Stimulated activated CD8-positive, alpha-beta memory T cell treated with anti-CD3 and anti-CD28 coated beads, Interleukin-12 subunit alpha, Interleukin-12 subunit beta, amount 100 ng/mL, for 24 hours (primary cell): ENCODE measurements around the gene PRR20G.
"Not testable (repeated sequence)": the region's sequence is repeated elsewhere in the genome, so short reads cannot be mapped to it uniquely, and the experiment has no call there.

Experiments
- DNase-seq: peaks from one replicate; pipeline ENCODE4 v3.0.0-alpha.2; 2020; ENCODE audit errors: extremely low read depth

The PRR20G gene

GRCh38 chr3:127287840-127288239 lies at the start of gene PRR20G:
Gene PRR20G (minus strand): TSS chr3:127288046. CDS start chr3:127287365, 681 bp downstream.
- no peak for DNase-seq

GRCh38 chr3:127337001-127337400 lies 49.2 kb upstream of the PRR20G start:
- DNase-seq, result no peak

- DNase-seq, result no peak
Observed at GRCh38 chr3:127336101-127336500, 48.3 kb upstream of the PRR20G start.

- DNase-seq, result no peak
Observed at GRCh38 chr3:127330385-127330784, 42.5 kb upstream of the PRR20G start.

GRCh38 chr3:127329631-127330285 lies 41.9 kb upstream of the PRR20G start:
- DNase-seq, result no peak

GRCh38 chr3:127328421-127328820 lies 40.6 kb upstream of the PRR20G start:
- no peak for DNase-seq

- no peak for DNase-seq
Observed at GRCh38 chr3:127326341-127326740, 38.5 kb upstream of the PRR20G start.

GRCh38 chr3:127325629-127325961 lies 37.7 kb upstream of the PRR20G start:
- no peak for DNase-seq

- no peak for DNase-seq
Observed at GRCh38 chr3:127324913-127325628, 37.2 kb upstream of the PRR20G start.

GRCh38 chr3:127324076-127324475 lies 36.2 kb upstream of the PRR20G start:
- DNase-seq, result no peak

- DNase-seq, result no peak
Observed at GRCh38 chr3:127323581-127323980, 35.7 kb upstream of the PRR20G start.

- no peak for DNase-seq
Observed at GRCh38 chr3:127321371-127321770, 33.5 kb upstream of the PRR20G start.

GRCh38 chr3:127320529-127321121 lies 32.8 kb upstream of the PRR20G start:
- no peak for DNase-seq

- DNase-seq, result no peak
Observed at GRCh38 chr3:127316685-127317084, 28.8 kb upstream of the PRR20G start.

GRCh38 chr3:127312818-127313217 lies 25.0 kb upstream of the PRR20G start:
- no peak for DNase-seq

GRCh38 chr3:127308821-127309220 lies 21.0 kb upstream of the PRR20G start:
- DNase-seq, result not testable (repeated sequence)

- no peak for DNase-seq
Observed at GRCh38 chr3:127307916-127308315, 20.1 kb upstream of the PRR20G start.

GRCh38 chr3:127307112-127307835 lies 19.4 kb upstream of the PRR20G start:
- no peak for DNase-seq

- no peak for DNase-seq
Observed at GRCh38 chr3:127306361-127307111, 18.7 kb upstream of the PRR20G start.

- DNase-seq, result no peak
Observed at GRCh38 chr3:127305499-127306060, 17.7 kb upstream of the PRR20G start.

GRCh38 chr3:127304121-127304744 lies 16.4 kb upstream of the PRR20G start:
- DNase-seq, result no peak
